GM12864 (cell line): Measurements from ENCODE around the gene STRN3.
"Not testable (repeated sequence)": the region's sequence is repeated elsewhere in the genome, so short reads cannot be mapped to it uniquely, and the experiment has no call there.

Experiments used
- DNase-seq: peaks from one replicate; pipeline ENCODE4 v3.0.0-alpha.2; 2011; ENCODE audit warnings: low read depth
- H3K4me3 ChIP-seq: 2 replicates; pipeline ENCODE4 v1.5.1; 2011; ENCODE audit warnings: mild to moderate bottlenecking, low read depth, low read length, control low read depth
- TF ChIP-seq, protein P1 (sequence below): IDR thresholded peaks from 2 replicates; pipeline ENCODE4 v1.5.1; 2011; ENCODE audit warnings: low read depth, mild to moderate bottlenecking, moderate library complexity, low read length, control low read depth, inconsistent platforms; ENCODE audit errors: missing control alignments

Gene STRN3

GRCh38 chr14:30949651-30950050, 76.5 kb downstream of the STRN3 start:
- H3K4me3 ChIP-seq: no peak overlapping the region
- TF ChIP-seq, protein P1, sequence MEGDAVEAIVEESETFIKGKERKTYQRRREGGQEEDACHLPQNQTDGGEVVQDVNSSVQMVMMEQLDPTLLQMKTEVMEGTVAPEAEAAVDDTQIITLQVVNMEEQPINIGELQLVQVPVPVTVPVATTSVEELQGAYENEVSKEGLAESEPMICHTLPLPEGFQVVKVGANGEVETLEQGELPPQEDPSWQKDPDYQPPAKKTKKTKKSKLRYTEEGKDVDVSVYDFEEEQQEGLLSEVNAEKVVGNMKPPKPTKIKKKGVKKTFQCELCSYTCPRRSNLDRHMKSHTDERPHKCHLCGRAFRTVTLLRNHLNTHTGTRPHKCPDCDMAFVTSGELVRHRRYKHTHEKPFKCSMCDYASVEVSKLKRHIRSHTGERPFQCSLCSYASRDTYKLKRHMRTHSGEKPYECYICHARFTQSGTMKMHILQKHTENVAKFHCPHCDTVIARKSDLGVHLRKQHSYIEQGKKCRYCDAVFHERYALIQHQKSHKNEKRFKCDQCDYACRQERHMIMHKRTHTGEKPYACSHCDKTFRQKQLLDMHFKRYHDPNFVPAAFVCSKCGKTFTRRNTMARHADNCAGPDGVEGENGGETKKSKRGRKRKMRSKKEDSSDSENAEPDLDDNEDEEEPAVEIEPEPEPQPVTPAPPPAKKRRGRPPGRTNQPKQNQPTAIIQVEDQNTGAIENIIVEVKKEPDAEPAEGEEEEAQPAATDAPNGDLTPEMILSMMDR: no peak
- DNase-seq: no peak

DNA sequence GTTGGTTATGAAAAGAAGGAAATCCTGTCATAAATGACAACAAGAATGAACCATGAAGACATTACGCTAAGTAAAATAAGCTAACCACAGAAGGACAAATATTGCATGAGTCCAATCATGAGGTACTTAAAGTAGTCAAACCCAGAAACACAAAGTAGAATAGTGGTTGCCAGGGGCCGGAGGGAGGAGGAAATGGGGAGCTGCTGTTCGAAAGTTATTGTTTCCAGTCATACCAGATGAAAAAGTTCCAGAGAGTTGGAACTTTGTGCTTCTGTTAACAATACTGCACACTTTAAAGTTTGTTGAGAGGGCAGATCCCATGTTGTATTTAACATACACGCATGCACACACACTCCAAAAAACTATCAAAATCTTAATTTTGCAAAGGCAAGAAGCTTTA, 82.5 kb downstream of the STRN3 start:
- no peak for DNase-seq
- no peak overlapping the region for H3K4me3 ChIP-seq
- TF ChIP-seq, protein P1: no peak

DNA sequence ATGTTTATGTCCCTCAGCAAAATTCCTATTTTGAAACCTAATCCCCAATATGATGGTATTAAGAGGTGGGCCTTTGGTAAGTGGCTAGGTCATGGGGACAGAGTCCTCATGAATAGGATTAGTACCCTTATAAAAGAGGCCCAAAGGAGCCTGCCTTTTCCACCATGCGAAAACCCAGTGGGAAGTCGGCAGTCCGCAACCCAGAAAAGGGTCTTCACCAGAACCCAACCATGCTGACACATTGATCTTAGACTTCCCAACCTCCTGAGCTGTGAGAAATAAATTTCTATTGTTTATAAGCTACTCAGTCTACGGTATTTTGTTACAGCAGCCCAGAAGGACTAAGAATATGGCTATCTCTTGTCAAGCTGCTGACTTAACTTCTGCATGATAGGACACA, 85.3 kb downstream of the STRN3 start:
- TF ChIP-seq, protein P1: no peak
- H3K4me3 ChIP-seq: no peak overlapping the region
- DNase-seq: no peak

DNA sequence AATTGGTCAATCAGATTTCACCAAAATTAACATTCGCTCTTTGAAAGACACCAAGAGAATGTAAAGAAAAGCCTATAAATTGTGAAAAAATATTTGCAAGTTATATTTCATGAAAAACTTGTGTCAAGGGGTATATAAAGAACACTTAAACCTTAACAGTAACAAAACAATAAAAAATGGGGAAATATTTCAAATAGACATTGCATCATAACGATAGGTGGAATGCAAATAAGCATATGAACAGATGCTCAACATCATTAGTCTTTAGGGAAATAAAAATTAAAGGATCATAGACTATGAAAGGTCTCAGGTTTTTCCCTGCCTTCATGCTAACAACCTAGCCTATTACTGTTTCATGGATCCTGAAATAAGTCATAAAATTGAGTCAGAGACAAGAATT, 87.6 kb downstream of the STRN3 start:
- TF ChIP-seq, protein P1: no peak
- DNase-seq: no peak
- no peak overlapping the region for H3K4me3 ChIP-seq

DNA sequence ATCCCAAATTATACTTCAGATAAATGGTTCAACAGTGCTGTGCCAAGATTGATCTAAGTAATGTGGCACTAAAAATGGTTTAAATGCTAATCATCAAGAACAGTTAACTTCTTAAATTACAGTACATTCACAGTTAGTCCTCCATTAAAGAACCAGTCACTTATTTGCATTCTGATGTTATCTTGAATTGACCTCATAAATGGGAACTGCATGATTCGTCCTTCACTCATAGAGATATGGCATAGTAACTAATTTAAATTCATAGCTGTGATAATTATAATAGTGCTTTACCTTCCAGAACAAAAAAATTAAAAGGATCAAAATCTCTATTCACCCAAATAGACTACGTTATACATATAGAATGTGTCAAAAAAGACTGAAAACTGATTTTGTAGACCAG, 90.7 kb downstream of the STRN3 start:
- DNase-seq: no peak
- TF ChIP-seq, protein P1: no peak
- no peak overlapping the region for H3K4me3 ChIP-seq

GRCh38 chr14:30933937-30934336, 92.2 kb downstream of the STRN3 start:
- DNase-seq: not testable (repeated sequence)

DNA sequence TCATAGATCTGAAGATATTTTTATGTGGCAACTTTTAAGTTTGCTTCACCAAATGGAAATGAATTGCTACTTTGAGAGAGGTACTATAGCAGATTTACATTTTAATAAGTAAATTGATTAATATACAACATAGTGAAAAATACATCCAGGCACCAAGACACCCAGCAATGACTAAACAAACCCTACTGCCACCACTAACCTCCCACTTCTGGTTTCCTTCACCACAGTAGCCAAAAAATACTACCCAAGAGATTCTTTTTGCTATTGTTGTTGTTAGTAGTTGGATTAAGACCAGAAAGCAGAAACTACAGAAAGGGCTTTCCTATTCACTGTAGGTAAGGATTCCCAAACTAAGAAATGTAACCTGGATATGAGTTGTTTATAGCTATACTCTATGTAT, 97.7 kb downstream of the STRN3 start:
- no peak for DNase-seq
- no peak overlapping the region for H3K4me3 ChIP-seq
- TF ChIP-seq, protein P1: no peak

More at GRCh38 chr14:30933937-30934336, 92.2 kb downstream of the STRN3 start:
- not testable (repeated sequence) for H3K4me3 ChIP-seq

DNA sequence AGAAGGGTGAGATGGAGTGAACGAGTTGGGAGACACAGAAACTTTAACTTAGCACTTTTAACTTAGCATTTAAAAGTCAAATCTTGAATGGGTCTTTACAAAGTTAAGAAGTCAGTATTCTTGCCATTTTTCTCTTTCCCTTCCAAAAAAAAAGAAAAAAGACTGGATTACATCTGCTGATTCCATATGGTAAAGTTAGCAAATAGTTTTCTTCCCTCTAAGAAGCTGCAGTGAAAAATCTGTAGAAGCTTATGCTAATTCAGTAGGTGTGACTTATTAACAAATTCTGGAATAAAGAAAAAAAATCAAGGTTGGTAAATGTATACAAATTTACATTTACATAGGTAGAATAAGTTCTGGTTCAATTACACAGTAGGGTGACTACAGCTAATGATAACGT, 100.9 kb downstream of the STRN3 start:
- no peak overlapping the region for H3K4me3 ChIP-seq
- TF ChIP-seq, protein P1: no peak

More for the DNA sequence above, 100.9 kb downstream of the STRN3 start:
- no peak for DNase-seq
